IMR-90 (cell line): ENCODE measurements around the gene KIF25. TPM values are rescaled to one million over a fixed set of nuclear protein-coding genes. Genes with fewer than 3 reads are reported as not detected.

Source experiments
- ATAC-seq: fragments of 200-7000 bp; cut with Tn5 transposase; 2 replicates; pipeline ENCODE4 v1.9.1; 2020; ENCODE audit warnings: low read depth, mild to moderate bottlenecking, moderate library complexity
- BruUV-seq: library from RNA; stranded (reverse); fragments of 400-500 nt; replicated peaks from 2 replicates; lab custom pipeline; 2021; lab: Mats Ljungman, UMichigan
- CTCF ChIA-PET: fragments of 300-600 bp; formaldehyde crosslinking; extraction: SDS; loops from one replicate; lab custom pipeline; 2021; ENCODE audit warnings: antibody characterized with exemption; lab: Yijun Ruan, JAX
- POLR2A ChIA-PET: fragments of 300-600 bp; sonication (Branson Sonifier 250); formaldehyde crosslinking; loops from one replicate; lab custom pipeline; 2022; ENCODE audit warnings: antibody characterized with exemption; ENCODE audit not compliant: unreplicated experiment; lab: Charles Lee
- DNase-seq: peaks from one replicate; pipeline ENCODE4 v3.0.0; 2013
- H2AFZ ChIP-seq: replicated peaks from 2 replicates; pipeline ENCODE3; 2013; ENCODE audit warnings: low read length, mild to moderate bottlenecking; ENCODE audit not compliant: poor library complexity
- H2AK5ac ChIP-seq: 2 replicates; pipeline ENCODE4 v1.6.1; 2013; ENCODE audit warnings: low read depth, low read length, inconsistent platforms
- H2AK9ac ChIP-seq: replicated peaks from 2 replicates; pipeline ENCODE3; 2013; ENCODE audit warnings: mild to moderate bottlenecking, low read depth, low read length, moderate library complexity; ENCODE audit not compliant: poor library complexity
- H2BK120ac ChIP-seq: 2 replicates; pipeline ENCODE4 v1.6.1; 2013; ENCODE audit warnings: low read depth, low read length, inconsistent platforms
- H2BK15ac ChIP-seq: 3 replicates; pipeline ENCODE4 v1.6.1; 2013; ENCODE audit warnings: low read depth, low read length, inconsistent platforms
- H2BK20ac ChIP-seq: 2 replicates; pipeline ENCODE4 v1.6.1; 2013; ENCODE audit warnings: low read depth, mild to moderate bottlenecking, inconsistent platforms, low read length, moderate library complexity
- H2BK5ac ChIP-seq: 2 replicates; pipeline ENCODE4 v1.6.1; 2013; ENCODE audit warnings: mild to moderate bottlenecking, low read depth, low read length, inconsistent platforms; ENCODE audit not compliant: poor library complexity, severe bottlenecking
- H3K14ac ChIP-seq: replicated peaks from 2 replicates; pipeline ENCODE4 v1.6.1; 2013; ENCODE audit warnings: low read depth, low read length, inconsistent platforms
- H3K18ac ChIP-seq: 2 replicates; pipeline ENCODE4 v1.6.1; 2013; ENCODE audit warnings: low read depth, low read length, control low read depth
- H3K23ac ChIP-seq: 2 replicates; pipeline ENCODE4 v1.6.1; 2013; ENCODE audit warnings: low read depth, low read length, inconsistent platforms
- H3K27ac ChIP-seq: 2 replicates; pipeline ENCODE4 v1.5.1; 2013; ENCODE audit warnings: mild to moderate bottlenecking, control low read depth, low read length; ENCODE audit not compliant: insufficient read depth
- H3K27me3 ChIP-seq: 2 replicates; pipeline ENCODE4 v1.6.1; 2013; ENCODE audit warnings: low read length; ENCODE audit not compliant: control insufficient read depth, insufficient read depth
- H3K36me3 ChIP-seq: 2 replicates; pipeline ENCODE4 v1.6.1; 2013; ENCODE audit warnings: low read length, mixed read lengths; ENCODE audit not compliant: control insufficient read depth, insufficient read depth
- H3K4ac ChIP-seq: 2 replicates; pipeline ENCODE4 v1.6.1; 2013; ENCODE audit warnings: low read depth, low read length, inconsistent platforms
- H3K4me1 ChIP-seq: 2 replicates; pipeline ENCODE4 v1.6.1; 2013; ENCODE audit warnings: low read length, mixed read lengths; ENCODE audit not compliant: control insufficient read depth, insufficient read depth
- H3K4me2 ChIP-seq: 2 replicates; pipeline ENCODE4 v1.6.1; 2013; ENCODE audit warnings: low read depth, mild to moderate bottlenecking, control low read depth, low read length, moderate library complexity
- H3K4me3 ChIP-seq: 2 replicates; pipeline ENCODE4 v1.5.1; 2013; ENCODE audit warnings: low read depth, mild to moderate bottlenecking, control low read depth, low read length, moderate library complexity; ENCODE audit not compliant: insufficient read depth
- H3K56ac ChIP-seq: 2 replicates; pipeline ENCODE4 v1.6.1; 2013; ENCODE audit warnings: low read length, inconsistent platforms; ENCODE audit not compliant: insufficient read depth; ENCODE audit errors: extremely low read depth
- H3K79me1 ChIP-seq, 2 experiments: 2 replicates each; pipeline ENCODE4 v1.6.1; 2013; ENCODE audit warnings: low read length in 2 of 2, inconsistent platforms in 1 of 2, low read depth in 1 of 2
- H3K9ac ChIP-seq: 2 replicates; pipeline ENCODE4 v1.6.1; 2013; ENCODE audit warnings: low read depth, low read length, control low read depth
- H3K9me1 ChIP-seq: 2 replicates; pipeline ENCODE4 v1.6.1; 2013; ENCODE audit warnings: low read length, inconsistent platforms; ENCODE audit not compliant: insufficient read depth
- H3K9me3 ChIP-seq: 2 replicates; pipeline ENCODE4 v1.6.1; 2013; ENCODE audit warnings: low read length; ENCODE audit not compliant: control insufficient read depth, insufficient read depth
- H4K20me1 ChIP-seq: 2 replicates; pipeline ENCODE4 v1.6.1; 2013; ENCODE audit warnings: low read length, inconsistent platforms; ENCODE audit not compliant: insufficient read depth
- H4K5ac ChIP-seq: 2 replicates; pipeline ENCODE4 v1.6.1; 2013; ENCODE audit warnings: mild to moderate bottlenecking, low read depth, low read length, control low read depth
- H4K8ac ChIP-seq, 2 experiments: 2 replicates each; pipeline ENCODE4 v1.6.1; 2013; ENCODE audit warnings: low read depth in 2 of 2, low read length in 2 of 2, control low read depth in 1 of 2, inconsistent platforms in 1 of 2
- H4K91ac ChIP-seq: 2 replicates; pipeline ENCODE4 v1.6.1; 2013; ENCODE audit warnings: low read depth, low read length, inconsistent platforms; ENCODE audit not compliant: insufficient read depth
- BHLHE40 ChIP-seq: fragments of 150-350 bp; IDR thresholded peaks from 2 replicates; pipeline ENCODE4 v1.6.1; 2016; ENCODE audit warnings: mild to moderate bottlenecking, low read depth, low read length
- CEBPB ChIP-seq: IDR thresholded peaks from 2 replicates; pipeline ENCODE4 v1.6.1; 2012; ENCODE audit warnings: low read depth, low read length, improper control_type of control experiment
- CHD1 ChIP-seq: IDR thresholded peaks from 2 replicates; pipeline ENCODE4 v1.6.1; 2012; ENCODE audit warnings: low read depth, low read length, improper control_type of control experiment
- CTCF ChIP-seq: conservative IDR thresholded peaks from 2 replicates; pipeline ENCODE4 v1.5.1; 2012; ENCODE audit warnings: mild to moderate bottlenecking, low read depth, low read length, improper control_type of control experiment
- ELK1 ChIP-seq: fragments of 150-350 bp; IDR thresholded peaks from 2 replicates; pipeline ENCODE4 v1.6.1; 2016; ENCODE audit warnings: low read depth, mild to moderate bottlenecking, low read length, moderate library complexity, borderline replicate concordance
- FOS ChIP-seq: fragments of 150-350 bp; IDR thresholded peaks from 2 replicates; pipeline ENCODE4 v1.6.1; 2016; ENCODE audit warnings: low read depth, low read length
- MAFK ChIP-seq: IDR thresholded peaks from 2 replicates; pipeline ENCODE4 v1.6.1; 2012; ENCODE audit warnings: low read depth, low read length, improper control_type of control experiment
- MAZ ChIP-seq: IDR thresholded peaks from 2 replicates; pipeline ENCODE4 v1.6.1; 2012; ENCODE audit warnings: low read depth, mild to moderate bottlenecking, low read length, improper control_type of control experiment, moderate library complexity, borderline replicate concordance
- MXI1 ChIP-seq: IDR thresholded peaks from 2 replicates; pipeline ENCODE4 v1.6.1; 2012; ENCODE audit warnings: low read depth, mild to moderate bottlenecking, low read length, moderate library complexity, borderline replicate concordance
- NFE2L2 ChIP-seq: fragments of 150-350 bp; IDR thresholded peaks from 2 replicates; pipeline ENCODE4 v1.6.1; 2016; ENCODE audit warnings: low read depth, mild to moderate bottlenecking, low read length
- POLR2A ChIP-seq: IDR thresholded peaks from 2 replicates; pipeline ENCODE4 v1.6.1; 2012; ENCODE audit warnings: mild to moderate bottlenecking, low read depth, low read length
- RAD21 ChIP-seq: IDR thresholded peaks from 2 replicates; pipeline ENCODE4 v1.6.1; 2012; ENCODE audit warnings: low read length, improper control_type of control experiment
- RCOR1 ChIP-seq: IDR thresholded peaks from 2 replicates; pipeline ENCODE4 v1.6.1; 2012; ENCODE audit warnings: mild to moderate bottlenecking, low read length, improper control_type of control experiment; ENCODE audit not compliant: insufficient replicate concordance
- RFX5 ChIP-seq: IDR thresholded peaks from 2 replicates; pipeline ENCODE4 v1.8.0; 2012; ENCODE audit warnings: low read depth, mild to moderate bottlenecking, low read length, moderate library complexity
- SMC3 ChIP-seq: fragments of 150-350 bp; IDR thresholded peaks from 2 replicates; pipeline ENCODE4 v1.6.1; 2016; ENCODE audit warnings: low read depth, mild to moderate bottlenecking, antibody characterized with exemption, low read length, moderate library complexity
- USF2 ChIP-seq: fragments of 150-350 bp; IDR thresholded peaks from 2 replicates; pipeline ENCODE4 v1.6.1; 2017; ENCODE audit warnings: mild to moderate bottlenecking, antibody characterized with exemption, low read length, low read depth
- WGBS, 2 experiments: methylation state at CpG; one replicate each; pipeline versions ENCODE4 v1.1.5 to v1.1.7; 2013; ENCODE audit warnings: missing lambda C conversion rate in 2 of 2; ENCODE audit not compliant: insufficient read length in 1 of 2; ENCODE audit errors: extremely low coverage in 2 of 2; 5-methylcytosine and 5-hydroxymethylcytosine counted together
- dilution Hi-C: fragments of 300-500 bp; cut with HindIII; formaldehyde crosslinking; loops from one replicate; pipeline ENCODE4 v1.14.3; 2018; ENCODE audit warnings: low sequenced_read_pairs; ENCODE audit not compliant: unreplicated experiment
- in situ Hi-C: fragments of 300-500 bp; cut with MboI; formaldehyde crosslinking; loops from 3 replicates; pipeline ENCODE4 v1.14.3; 2019; ENCODE audit warnings: low sequenced_read_pairs, inconsistent platforms, mixed read lengths
- intact Hi-C: fragments of 100-400 bp; cut with micrococcal nuclease; formaldehyde crosslinking; loops from 2 replicates; pipeline ENCODE4 v1.10.0; 2022
- polyA plus RNA-seq, 3 experiments: library from polyadenylated mRNA; depleted of rRNA; stranded (reverse); fragments of >200 nt; gene quantifications; 2 replicates each; pipeline ENCODE4 v1.2.3, GENCODE V29; 2012; ENCODE audit warnings: low replicate concordance in 1 of 3
- total RNA-seq: library from RNA; depleted of rRNA; stranded (reverse); fragments of >200 nt; gene quantifications from 2 replicates; pipeline ENCODE4 v1.2.3, GENCODE V29; 2012

Gene KIF25
- total and polyA plus RNA-seq, 2 of the 4 experiments (the other 2 are of a cell fraction): not detected

GRCh38 chr6:167987396-167988153, 9.9 kb upstream of the KIF25 start:
- Histone ChIP-seq H2AFZ (no peak overlapping the region), H2BK5ac (no peak overlapping the region), H3K4me2 (no peak overlapping the region), H4K5ac (no peak overlapping the region), H3K23ac (no peak overlapping the region), H3K27ac (no peak overlapping the region), H2AK5ac (no peak overlapping the region), H3K14ac (no peak overlapping the region), H2BK120ac (no peak overlapping the region), H3K9me1 (no peaks in the 10 kb centered on the region), H3K79me1 (no peaks in the 10 kb centered on the region), H2BK15ac (no peak overlapping the region), H3K4me1 (peaks cover 2% of the 10 kb centered on the region), H4K20me1 (no peaks in the 10 kb centered on the region), H3K56ac (no peak overlapping the region), H3K9ac (no peak overlapping the region), H4K91ac (no peak overlapping the region), H3K4ac (no peak overlapping the region), H2AK9ac (no peak overlapping the region), H4K8ac (no peak overlapping the region), H2BK20ac (no peak overlapping the region), H3K9me3 (no peaks in the 10 kb centered on the region; the same call in 1 of the 2 replicates), H3K18ac (no peak overlapping the region), H3K36me3 (no peaks in the 10 kb centered on the region), H3K4me3 (no peak overlapping the region), H3K27me3 (no peaks in the 10 kb centered on the region)
- POLR2A ChIA-PET: no interaction called here
- TF ChIP-seq CTCF: no peak
- no peak for TF ChIP-seq MAZ
- no peak for TF ChIP-seq RCOR1
- no peak for TF ChIP-seq USF2
- no peak for TF ChIP-seq FOS
- no peak for TF ChIP-seq NFE2L2
- no peak for TF ChIP-seq POLR2A
- TF ChIP-seq ELK1: no peak
- no peak for TF ChIP-seq RAD21
- no peak for TF ChIP-seq CEBPB
- no peak for TF ChIP-seq SMC3
- no peak for TF ChIP-seq MAFK
- no peak for TF ChIP-seq CHD1
- TF ChIP-seq MXI1: no peak
- TF ChIP-seq RFX5: no peak
- no peak for TF ChIP-seq BHLHE40
- CTCF ChIA-PET: no interaction called here
- dilution Hi-C loops (no loop called here), in situ Hi-C loops (no loop called here), intact Hi-C loops (no loop called here)
- WGBS, 2 experiments: 88% methylated on average over 5 of the region's 35 CpGs; no CpG with 5 or more reads in 1 of the 2 experiments
- no TSS peak for BruUV-seq
- DNase-seq (no peak), ATAC-seq (no peak)
